Measurements from ENCODE around the gene THOC6. TPM values are rescaled to one million over a fixed set of nuclear protein-coding genes. Genes with fewer than 3 reads are reported as not detected.
"Not testable (repeated sequence)": the region's sequence is repeated elsewhere in the genome, so short reads cannot be mapped to it uniquely, and the experiment has no call there.

Gene THOC6
- total and polyA plus RNA-seq, 2 donors: 36.8 to 37.6 TPM

DNA sequence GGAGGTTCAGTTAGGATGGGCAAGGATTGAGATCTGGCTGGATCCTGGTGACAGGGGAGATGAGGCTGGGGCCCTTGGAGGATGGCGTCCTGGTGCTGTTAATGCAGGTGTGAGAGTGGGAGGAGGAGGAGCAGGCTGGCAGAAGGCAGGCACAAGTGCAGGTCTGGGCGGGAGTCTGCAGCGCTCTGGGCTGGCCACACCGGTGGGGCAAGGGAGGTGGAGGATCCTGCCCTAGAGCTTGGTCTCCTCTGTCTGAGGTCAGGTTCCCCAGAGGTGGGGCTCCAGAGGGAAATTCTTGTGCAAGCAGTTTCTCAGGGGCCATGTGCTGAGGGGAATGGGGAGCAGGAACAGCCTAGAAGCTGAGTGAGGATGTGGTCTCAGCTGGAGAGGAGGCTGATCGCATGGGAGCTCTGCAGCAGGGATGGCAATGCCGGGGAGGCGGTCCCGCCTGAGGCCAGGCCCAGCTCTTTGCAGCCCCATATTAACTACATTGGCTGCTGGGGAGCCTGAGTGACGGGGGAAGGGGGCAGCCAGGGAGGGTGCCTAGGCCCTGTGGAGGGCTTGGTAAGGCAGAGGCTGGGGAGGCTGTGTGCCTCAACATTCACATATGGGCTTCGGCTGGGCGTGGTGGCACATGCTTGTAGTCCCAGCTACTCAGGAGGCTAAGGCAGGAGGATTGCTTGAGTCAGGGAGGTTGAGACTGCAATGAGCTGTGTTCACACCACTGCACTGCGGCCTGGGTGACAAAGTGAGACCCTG is 28.9 kb downstream of the THOC6 start:
- Histone ChIP-seq H3K36me3 (ENCODE audit: control insufficient read depth in 2 of 2, insufficient read depth in 2 of 2, low read length in 1 of 2) (peaks cover 8 to 18% of the 10 kb centered on the region in 2 donors), H3K4me1 (ENCODE audit: control insufficient read depth in 2 of 2, insufficient read depth in 2 of 2, low read length in 2 of 2) (peaks cover 3 to 20% of the 10 kb centered on the region in 2 donors), H3K27me3 (ENCODE audit: control insufficient read depth in 2 of 2, insufficient read depth in 1 of 2, low read length in 1 of 2) (peaks cover 17 to 37% of the 10 kb centered on the region in 2 donors), H3K27ac (ENCODE audit: low read depth in 1 of 2, low read length in 1 of 2) (peak overlapping the region in 1 of 2 donors; percentile 43)
- not testable (repeated sequence) for H3K4me3 ChIP-seq (ENCODE audit: low read length in 2 of 2); H3K9me3 ChIP-seq (ENCODE audit: control insufficient read depth in 2 of 2, insufficient read depth in 1 of 2, low read length in 1 of 2); DNase-seq (ENCODE audit: low read depth in 6 of 9, low spot score in 9 of 9)
- WGBS: 75% methylated on average over 11 of the region's 12 CpGs

DNA sequence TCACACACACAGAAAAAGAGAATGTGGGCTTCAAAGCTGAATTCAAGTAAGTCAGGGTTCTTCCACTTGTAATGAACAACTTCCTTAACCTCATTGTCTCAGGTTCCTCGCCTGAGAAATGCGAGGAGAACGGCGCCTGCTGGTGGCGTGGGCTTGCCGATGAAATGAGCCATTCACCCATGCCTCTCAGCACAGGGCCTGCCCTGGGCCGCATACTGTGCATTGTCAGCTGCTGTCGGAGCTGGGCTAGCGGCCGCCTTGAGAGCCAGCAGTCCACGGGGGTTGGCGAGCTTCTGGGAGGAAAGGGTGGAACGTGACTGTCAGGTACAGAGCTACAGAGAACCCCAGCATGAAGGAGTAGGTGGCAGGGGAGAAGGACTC is 29.5 kb downstream of the THOC6 start:
- peaks cover 8 to 24% of the 10 kb centered on the region in 2 donors for H3K4me1 ChIP-seq (ENCODE audit: control insufficient read depth in 2 of 2, insufficient read depth in 2 of 2, low read length in 2 of 2)
- H3K9me3 ChIP-seq (ENCODE audit: control insufficient read depth in 2 of 2, insufficient read depth in 1 of 2, low read length in 1 of 2); H3K27ac ChIP-seq (ENCODE audit: low read depth in 1 of 2, low read length in 1 of 2); H3K4me3 ChIP-seq (ENCODE audit: low read length in 2 of 2); DNase-seq (ENCODE audit: low read depth in 6 of 9, low spot score in 9 of 9): not testable (repeated sequence)
- H3K27me3 ChIP-seq (ENCODE audit: control insufficient read depth in 2 of 2, insufficient read depth in 1 of 2, low read length in 1 of 2): peaks cover 11 to 34% of the 10 kb centered on the region in 2 donors
- H3K36me3 ChIP-seq (ENCODE audit: control insufficient read depth in 2 of 2, insufficient read depth in 2 of 2, low read length in 1 of 2): peaks cover 8 to 20% of the 10 kb centered on the region in 2 donors
- 95% methylated on average over 13 of the region's 13 CpGs for WGBS

DNA sequence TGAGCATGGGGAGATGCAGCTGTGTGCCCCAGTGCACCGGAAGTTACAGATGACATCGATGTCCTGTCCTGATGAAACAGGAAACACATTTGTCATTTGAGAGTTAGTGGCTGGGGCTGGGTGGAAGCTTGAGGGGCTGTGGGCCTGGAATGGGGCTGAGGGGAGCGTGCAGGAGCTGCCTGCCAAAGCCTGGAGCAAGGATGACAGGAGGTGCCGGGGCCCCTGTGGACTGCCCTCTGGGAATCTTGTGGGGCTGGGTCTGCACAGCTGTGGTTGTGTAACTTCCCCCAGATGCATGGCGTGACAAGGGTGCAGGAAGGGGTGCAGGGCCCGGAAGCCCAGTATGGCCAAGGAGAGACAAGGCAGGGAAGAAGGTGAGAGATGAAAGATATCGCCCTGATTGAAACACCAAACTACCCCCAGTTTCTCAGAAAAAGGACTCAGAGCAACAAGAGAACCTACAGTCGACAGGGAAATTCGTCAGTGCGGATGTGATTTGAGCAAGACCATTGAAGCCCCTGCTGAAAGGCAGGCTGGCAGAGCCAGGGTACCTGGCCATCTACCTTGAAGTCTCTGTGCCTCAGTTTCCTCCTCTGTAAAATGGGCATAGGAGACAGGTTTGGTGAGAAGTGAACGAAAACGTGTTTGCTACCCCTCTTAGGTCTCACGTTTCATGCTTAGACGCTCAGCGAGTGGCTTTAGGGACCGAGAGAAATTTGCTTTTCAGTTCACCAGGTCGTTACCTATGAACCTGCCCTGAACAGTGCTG is 31.3 kb downstream of the THOC6 start:
- H3K4me1 ChIP-seq (ENCODE audit: control insufficient read depth in 2 of 2, insufficient read depth in 2 of 2, low read length in 2 of 2): peaks cover 16 to 35% of the 10 kb centered on the region in 2 donors
- DNase-seq (ENCODE audit: low read depth in 6 of 9, low spot score in 9 of 9): no peak
- no peak overlapping the region for H3K27ac ChIP-seq (ENCODE audit: low read depth in 1 of 2, low read length in 1 of 2)
- H3K4me3 ChIP-seq (ENCODE audit: low read length in 2 of 2): no peak overlapping the region
- H3K9me3 ChIP-seq (ENCODE audit: control insufficient read depth in 2 of 2, insufficient read depth in 1 of 2, low read length in 1 of 2): no peaks in the 10 kb centered on the region
- 62% methylated on average over 17 of the region's 17 CpGs for WGBS
- peaks cover 0 to 18% of the 10 kb centered on the region in 2 donors for H3K27me3 ChIP-seq (ENCODE audit: control insufficient read depth in 2 of 2, insufficient read depth in 1 of 2, low read length in 1 of 2)
- H3K36me3 ChIP-seq (ENCODE audit: control insufficient read depth in 2 of 2, insufficient read depth in 2 of 2, low read length in 1 of 2): peaks cover 8 to 20% of the 10 kb centered on the region in 2 donors

DNA sequence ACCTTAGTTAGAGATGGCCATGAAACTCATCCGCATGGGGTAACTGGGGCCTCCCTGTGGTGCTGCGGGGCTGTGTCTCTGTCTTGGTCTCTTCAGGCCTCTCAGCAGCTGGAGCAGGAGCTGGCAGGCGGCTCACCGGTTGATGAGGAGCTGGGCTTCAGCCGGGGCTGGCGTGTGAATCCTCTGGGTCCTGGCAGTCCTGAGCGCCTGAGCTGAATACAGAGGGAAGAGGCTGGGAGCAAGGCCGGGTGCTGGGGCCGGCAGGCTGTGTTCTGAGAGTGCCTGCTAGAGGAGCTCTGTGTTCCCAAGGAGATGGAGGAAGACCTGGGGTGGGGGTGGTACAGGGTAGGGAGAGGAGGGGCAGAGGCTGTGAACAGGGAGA is 31.9 kb downstream of the THOC6 start:
- peaks cover 8 to 20% of the 10 kb centered on the region in 2 donors for H3K36me3 ChIP-seq (ENCODE audit: control insufficient read depth in 2 of 2, insufficient read depth in 2 of 2, low read length in 1 of 2)
- peaks cover 0 to 13% of the 10 kb centered on the region in 2 donors for H3K27me3 ChIP-seq (ENCODE audit: control insufficient read depth in 2 of 2, insufficient read depth in 1 of 2, low read length in 1 of 2)
- H3K4me1 ChIP-seq (ENCODE audit: control insufficient read depth in 2 of 2, insufficient read depth in 2 of 2, low read length in 2 of 2): peaks cover 22 to 40% of the 10 kb centered on the region in 2 donors
- not testable (repeated sequence) for DNase-seq (ENCODE audit: low read depth in 6 of 9, low spot score in 9 of 9); H3K4me3 ChIP-seq (ENCODE audit: low read length in 2 of 2); H3K9me3 ChIP-seq (ENCODE audit: control insufficient read depth in 2 of 2, insufficient read depth in 1 of 2, low read length in 1 of 2); H3K27ac ChIP-seq (ENCODE audit: low read depth in 1 of 2, low read length in 1 of 2)
- 90% methylated on average over 9 of the region's 9 CpGs for WGBS

DNA sequence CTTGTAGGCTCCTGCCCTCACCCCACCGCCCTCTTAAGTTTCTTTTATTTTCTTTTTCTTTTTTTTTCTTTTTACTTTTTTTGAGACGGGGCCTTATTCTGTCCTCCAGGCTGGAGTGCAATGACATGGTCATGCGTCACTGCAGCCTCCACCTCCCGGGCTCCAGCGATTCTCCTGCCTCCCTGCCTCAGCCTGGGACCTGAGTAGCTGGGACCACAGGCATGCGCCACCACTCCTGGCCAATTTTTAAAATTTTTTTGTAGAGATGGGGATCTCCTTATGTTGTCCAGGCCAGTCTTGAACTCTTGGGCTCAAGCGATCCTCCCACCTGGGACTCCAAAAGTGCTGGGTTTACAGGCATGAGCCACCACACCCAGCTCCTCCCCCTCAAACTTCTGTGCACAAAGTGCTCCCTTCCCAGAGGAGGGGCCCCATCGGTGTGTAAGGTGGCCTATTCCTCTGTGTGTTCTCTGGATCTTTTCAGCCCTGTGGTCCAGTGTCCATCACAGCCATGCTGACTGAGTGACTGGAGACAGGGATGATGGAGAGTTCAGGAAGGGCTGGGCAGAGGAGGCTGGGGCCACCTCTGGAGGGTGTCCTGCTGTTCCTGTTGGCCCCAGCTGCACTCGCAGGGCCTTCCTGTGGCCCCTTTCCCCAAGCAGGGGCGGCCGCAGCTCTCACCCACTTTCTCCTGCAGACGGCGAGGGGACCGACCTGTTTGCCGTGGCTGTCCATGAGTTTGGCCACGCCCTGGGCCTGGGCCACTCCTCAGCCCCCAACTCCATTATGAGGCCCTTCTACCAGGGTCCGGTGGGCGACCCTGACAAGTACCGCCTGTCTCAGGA is 32.7 kb downstream of the THOC6 start:
- H3K9me3 ChIP-seq (ENCODE audit: control insufficient read depth in 2 of 2, insufficient read depth in 1 of 2, low read length in 1 of 2): no peaks in the 10 kb centered on the region
- peaks cover 8 to 20% of the 10 kb centered on the region in 2 donors for H3K36me3 ChIP-seq (ENCODE audit: control insufficient read depth in 2 of 2, insufficient read depth in 2 of 2, low read length in 1 of 2)
- peaks cover 22 to 44% of the 10 kb centered on the region in 2 donors for H3K4me1 ChIP-seq (ENCODE audit: control insufficient read depth in 2 of 2, insufficient read depth in 2 of 2, low read length in 2 of 2)
- H3K27me3 ChIP-seq (ENCODE audit: control insufficient read depth in 2 of 2, insufficient read depth in 1 of 2, low read length in 1 of 2): peaks cover 0 to 5% of the 10 kb centered on the region in 2 donors
- H3K4me3 ChIP-seq (ENCODE audit: low read length in 2 of 2): no peak overlapping the region
- 97% methylated on average over 19 of the region's 19 CpGs for WGBS
- no peak overlapping the region for H3K27ac ChIP-seq (ENCODE audit: low read depth in 1 of 2, low read length in 1 of 2)
- DNase-seq (ENCODE audit: low read depth in 6 of 9, low spot score in 9 of 9): no peak

DNA sequence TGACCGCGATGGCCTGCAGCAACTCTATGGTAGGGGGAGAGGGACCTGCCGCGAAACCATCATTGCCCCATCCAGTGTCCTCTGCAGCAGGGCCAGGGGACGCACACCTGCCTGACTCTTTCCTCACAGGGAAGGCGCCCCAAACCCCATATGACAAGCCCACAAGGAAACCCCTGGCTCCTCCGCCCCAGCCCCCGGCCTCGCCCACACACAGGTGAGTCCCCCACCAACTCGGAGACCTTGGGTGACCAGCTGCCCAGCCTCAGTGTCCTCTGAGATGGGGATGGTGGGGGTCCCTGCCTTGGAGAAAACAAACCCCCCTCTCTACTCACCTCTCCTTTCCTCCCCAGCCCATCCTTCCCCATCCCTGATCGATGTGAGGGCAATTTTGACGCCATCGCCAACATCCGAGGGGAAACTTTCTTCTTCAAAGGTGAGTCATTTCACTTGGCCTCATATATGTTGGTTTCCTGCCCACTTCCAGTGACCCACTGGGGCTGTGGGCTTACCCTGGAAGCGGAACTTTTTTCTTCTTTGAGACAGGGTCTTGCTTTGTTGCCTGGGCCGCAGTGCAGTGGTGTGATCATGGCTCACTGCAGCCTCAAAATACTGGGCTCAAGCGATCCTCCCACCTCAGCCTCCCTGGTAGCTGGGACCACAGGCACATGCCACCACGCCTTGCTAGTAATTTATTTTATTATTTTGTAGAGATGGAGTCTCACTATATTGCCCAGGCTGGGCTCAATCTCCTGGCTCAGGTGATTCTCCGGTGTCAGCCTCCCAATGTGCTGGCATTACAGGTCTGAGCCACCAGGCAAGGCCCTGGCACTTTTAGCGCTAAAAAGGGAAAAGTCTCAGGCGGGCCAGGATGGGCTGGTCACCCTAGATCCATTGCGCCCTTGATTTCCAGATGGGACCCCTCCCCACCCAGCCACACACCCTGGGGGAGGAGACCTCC is 33.6 kb downstream of the THOC6 start:
- Histone ChIP-seq H3K27ac (ENCODE audit: low read depth in 1 of 2, low read length in 1 of 2) (no peak overlapping the region), H3K27me3 (ENCODE audit: control insufficient read depth in 2 of 2, insufficient read depth in 1 of 2, low read length in 1 of 2) (peaks cover 0 to 5% of the 10 kb centered on the region in 2 donors), H3K4me1 (ENCODE audit: control insufficient read depth in 2 of 2, insufficient read depth in 2 of 2, low read length in 2 of 2) (peaks cover 22 to 49% of the 10 kb centered on the region in 2 donors), H3K4me3 (ENCODE audit: low read length in 2 of 2) (peak overlapping the region; percentile 82 to 89), H3K36me3 (ENCODE audit: control insufficient read depth in 2 of 2, insufficient read depth in 2 of 2, low read length in 1 of 2) (peaks cover 8 to 20% of the 10 kb centered on the region in 2 donors), H3K9me3 (ENCODE audit: control insufficient read depth in 2 of 2, insufficient read depth in 1 of 2, low read length in 1 of 2) (no peaks in the 10 kb centered on the region)
- DNase-seq (ENCODE audit: low read depth in 6 of 9, low spot score in 9 of 9): no peak
- WGBS: 95% methylated on average over 22 of the region's 22 CpGs

DNA sequence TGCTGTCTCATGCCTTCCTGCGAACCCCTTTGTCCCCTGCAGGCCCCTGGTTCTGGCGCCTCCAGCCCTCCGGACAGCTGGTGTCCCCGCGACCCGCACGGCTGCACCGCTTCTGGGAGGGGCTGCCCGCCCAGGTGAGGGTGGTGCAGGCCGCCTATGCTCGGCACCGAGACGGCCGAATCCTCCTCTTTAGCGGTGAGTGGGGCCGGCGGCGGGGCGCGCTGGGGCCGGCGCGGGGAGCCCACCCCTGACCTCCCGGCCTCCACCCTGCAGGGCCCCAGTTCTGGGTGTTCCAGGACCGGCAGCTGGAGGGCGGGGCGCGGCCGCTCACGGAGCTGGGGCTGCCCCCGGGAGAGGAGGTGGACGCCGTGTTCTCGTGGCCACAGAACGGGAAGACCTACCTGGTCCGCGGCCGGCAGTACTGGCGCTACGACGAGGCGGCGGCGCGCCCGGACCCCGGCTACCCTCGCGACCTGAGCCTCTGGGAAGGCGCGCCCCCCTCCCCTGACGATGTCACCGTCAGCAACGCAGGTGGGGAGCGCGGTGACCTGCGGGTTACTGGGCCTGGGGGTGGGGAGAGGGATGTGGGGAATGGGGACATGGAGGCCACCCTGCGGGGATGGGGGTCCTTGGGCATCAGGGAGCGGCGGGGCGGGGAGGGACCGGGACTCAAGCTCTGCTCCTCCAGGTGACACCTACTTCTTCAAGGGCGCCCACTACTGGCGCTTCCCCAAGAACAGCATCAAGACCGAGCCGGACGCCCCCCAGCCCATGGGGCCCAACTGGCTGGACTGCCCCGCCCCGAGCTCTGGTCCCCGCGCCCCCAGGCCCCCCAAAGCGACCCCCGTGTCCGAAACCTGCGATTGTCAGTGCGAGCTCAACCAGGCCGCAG is 34.5 kb downstream of the THOC6 start:
- Histone ChIP-seq H3K27me3 (ENCODE audit: control insufficient read depth in 2 of 2, insufficient read depth in 1 of 2, low read length in 1 of 2) (peaks cover 0 to 5% of the 10 kb centered on the region in 2 donors), H3K4me3 (ENCODE audit: low read length in 2 of 2) (peak overlapping the region; percentile 82 to 89), H3K9me3 (ENCODE audit: control insufficient read depth in 2 of 2, insufficient read depth in 1 of 2, low read length in 1 of 2) (no peaks in the 10 kb centered on the region), H3K27ac (ENCODE audit: low read depth in 1 of 2, low read length in 1 of 2) (peak overlapping the region; percentile 32 to 83), H3K36me3 (ENCODE audit: control insufficient read depth in 2 of 2, insufficient read depth in 2 of 2, low read length in 1 of 2) (peaks cover 8 to 20% of the 10 kb centered on the region in 2 donors), H3K4me1 (ENCODE audit: control insufficient read depth in 2 of 2, insufficient read depth in 2 of 2, low read length in 2 of 2) (peaks cover 22 to 45% of the 10 kb centered on the region in 2 donors)
- 13% methylated on average over 77 of the region's 77 CpGs for WGBS
- peak in 5 of 9 donors; percentile 54 to 83 (median 64) for DNase-seq (ENCODE audit: low read depth in 6 of 9, low spot score in 9 of 9)
